ENCODE measurements around the gene WFDC2.

WFDC2 gene

DNA sequence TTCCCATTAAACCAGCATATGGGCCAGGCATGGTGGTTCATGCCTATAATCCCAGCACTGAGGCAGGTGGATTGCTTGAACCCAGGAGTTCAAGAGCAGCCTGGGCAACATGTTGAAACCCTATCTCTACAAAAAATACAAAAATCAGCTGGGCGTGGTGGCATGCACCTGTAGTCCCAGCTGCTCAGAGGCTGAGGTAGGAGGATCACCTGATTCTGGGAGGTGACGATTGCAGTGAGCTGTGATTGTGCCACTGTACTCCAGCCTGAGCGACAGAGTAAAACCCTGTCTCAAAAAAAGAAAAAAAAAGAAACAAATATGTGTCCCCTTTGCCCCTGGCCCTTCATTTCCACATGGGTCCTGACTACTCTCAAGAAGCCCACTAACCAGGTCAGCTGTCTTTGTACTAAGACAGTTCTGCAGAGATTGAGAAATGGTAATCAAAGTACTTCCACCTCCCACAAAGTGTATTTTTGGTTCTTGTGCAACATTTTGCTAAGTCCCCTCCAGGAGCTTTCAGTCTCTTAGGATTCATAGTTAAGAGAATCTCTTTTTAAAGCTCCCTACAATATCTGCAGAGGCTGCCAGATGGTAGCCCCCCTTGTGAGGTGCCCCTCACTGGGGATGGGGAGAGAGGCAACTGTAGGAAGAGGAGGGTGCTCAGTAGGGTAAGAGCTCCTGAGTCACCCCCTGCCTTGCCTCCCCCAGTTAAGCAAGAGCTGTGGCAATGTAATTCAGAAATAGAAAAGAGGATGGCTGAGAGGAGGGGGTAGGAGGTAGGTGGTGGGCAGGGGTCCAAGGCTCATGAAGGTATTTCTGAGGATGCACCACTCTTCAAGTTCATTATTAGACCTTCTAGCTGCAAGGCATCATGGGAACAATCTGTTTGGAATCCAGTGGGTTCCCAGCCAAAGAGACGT, 16.5 kb upstream of the WFDC2 start:
- no peak for TF ChIP-seq FOXP2 (optimal IDR thresholded peaks at IDR 0.05; ENCODE audit: borderline replicate concordance, extremely low read depth, extremely low read length, insufficient read depth)
- TF ChIP-seq TAF1 (IDR thresholded peaks at IDR 0.05; ENCODE audit: borderline replicate concordance, insufficient read depth, low read length), result no peak
- TF ChIP-seq, protein P1, sequence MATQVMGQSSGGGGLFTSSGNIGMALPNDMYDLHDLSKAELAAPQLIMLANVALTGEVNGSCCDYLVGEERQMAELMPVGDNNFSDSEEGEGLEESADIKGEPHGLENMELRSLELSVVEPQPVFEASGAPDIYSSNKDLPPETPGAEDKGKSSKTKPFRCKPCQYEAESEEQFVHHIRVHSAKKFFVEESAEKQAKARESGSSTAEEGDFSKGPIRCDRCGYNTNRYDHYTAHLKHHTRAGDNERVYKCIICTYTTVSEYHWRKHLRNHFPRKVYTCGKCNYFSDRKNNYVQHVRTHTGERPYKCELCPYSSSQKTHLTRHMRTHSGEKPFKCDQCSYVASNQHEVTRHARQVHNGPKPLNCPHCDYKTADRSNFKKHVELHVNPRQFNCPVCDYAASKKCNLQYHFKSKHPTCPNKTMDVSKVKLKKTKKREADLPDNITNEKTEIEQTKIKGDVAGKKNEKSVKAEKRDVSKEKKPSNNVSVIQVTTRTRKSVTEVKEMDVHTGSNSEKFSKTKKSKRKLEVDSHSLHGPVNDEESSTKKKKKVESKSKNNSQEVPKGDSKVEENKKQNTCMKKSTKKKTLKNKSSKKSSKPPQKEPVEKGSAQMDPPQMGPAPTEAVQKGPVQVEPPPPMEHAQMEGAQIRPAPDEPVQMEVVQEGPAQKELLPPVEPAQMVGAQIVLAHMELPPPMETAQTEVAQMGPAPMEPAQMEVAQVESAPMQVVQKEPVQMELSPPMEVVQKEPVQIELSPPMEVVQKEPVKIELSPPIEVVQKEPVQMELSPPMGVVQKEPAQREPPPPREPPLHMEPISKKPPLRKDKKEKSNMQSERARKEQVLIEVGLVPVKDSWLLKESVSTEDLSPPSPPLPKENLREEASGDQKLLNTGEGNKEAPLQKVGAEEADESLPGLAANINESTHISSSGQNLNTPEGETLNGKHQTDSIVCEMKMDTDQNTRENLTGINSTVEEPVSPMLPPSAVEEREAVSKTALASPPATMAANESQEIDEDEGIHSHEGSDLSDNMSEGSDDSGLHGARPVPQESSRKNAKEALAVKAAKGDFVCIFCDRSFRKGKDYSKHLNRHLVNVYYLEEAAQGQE (IDR thresholded peaks at IDR 0.05; ENCODE audit: insufficient read depth in 1 of 2, low read depth in 2 of 2, low read length in 2 of 2), result no peak
- TF ChIP-seq POLR2AphosphoS5 (IDR thresholded peaks at IDR 0.05; ENCODE audit: low read depth, low read length), result no peak
- TF ChIP-seq SIN3A (IDR thresholded peaks at IDR 0.05; ENCODE audit: borderline replicate concordance, insufficient read depth, low read length), result no peak

DNA sequence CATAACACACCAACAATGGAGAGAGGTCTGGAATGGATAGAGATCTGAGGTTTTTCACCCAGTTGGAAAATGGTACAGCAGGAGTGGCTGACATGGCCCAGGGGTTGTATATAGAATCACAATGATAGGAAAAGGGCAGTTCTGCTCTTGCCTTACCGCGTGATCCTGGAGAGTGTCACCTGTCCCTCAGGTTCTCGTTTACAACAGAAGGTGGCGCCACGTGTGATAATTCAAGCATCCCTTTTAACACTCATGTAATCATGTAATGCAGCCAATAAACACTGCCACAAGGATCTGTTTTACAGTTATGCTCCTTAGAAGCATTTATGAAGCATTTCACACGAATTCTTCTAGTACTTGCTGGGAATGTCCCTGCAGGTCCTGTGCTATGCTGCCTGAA, 12.9 kb upstream of the WFDC2 start:
- TF ChIP-seq FOXP2 (optimal IDR thresholded peaks at IDR 0.05; ENCODE audit: borderline replicate concordance, extremely low read depth, extremely low read length, insufficient read depth), result no peak
- TF ChIP-seq POLR2AphosphoS5 (IDR thresholded peaks at IDR 0.05; ENCODE audit: low read depth, low read length), result no peak
- TF ChIP-seq, protein P1 (IDR thresholded peaks at IDR 0.05; ENCODE audit: insufficient read depth in 1 of 2, low read depth in 2 of 2, low read length in 2 of 2), result no peak
- TF ChIP-seq SIN3A (IDR thresholded peaks at IDR 0.05; ENCODE audit: borderline replicate concordance, insufficient read depth, low read length), result no peak
- no peak for TF ChIP-seq TAF1 (IDR thresholded peaks at IDR 0.05; ENCODE audit: borderline replicate concordance, insufficient read depth, low read length)

DNA sequence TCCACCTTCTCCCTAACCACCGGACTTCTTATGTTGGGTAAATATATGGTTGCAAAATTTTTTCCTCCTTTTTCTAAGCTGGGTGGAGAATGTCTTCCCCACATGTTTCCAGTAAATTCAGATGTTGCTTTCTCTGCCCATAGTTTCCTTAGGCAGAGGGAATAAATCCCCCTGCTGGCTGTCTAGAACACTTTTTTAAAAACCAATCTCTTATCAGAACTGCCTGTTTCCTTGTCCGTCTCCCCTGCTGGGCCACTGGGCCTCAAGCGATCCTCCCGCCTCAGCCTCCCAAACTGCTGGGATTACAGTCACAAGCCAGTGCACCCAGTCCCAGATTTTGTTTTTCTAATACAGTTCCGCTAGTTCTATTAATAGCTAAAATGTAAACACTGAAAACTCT, 9.9 kb upstream of the WFDC2 start:
- TF ChIP-seq SIN3A (IDR thresholded peaks at IDR 0.05; ENCODE audit: borderline replicate concordance, insufficient read depth, low read length) (no peak), FOXP2 (optimal IDR thresholded peaks at IDR 0.05; ENCODE audit: borderline replicate concordance, extremely low read depth, extremely low read length, insufficient read depth) (no peak), TAF1 (IDR thresholded peaks at IDR 0.05; ENCODE audit: borderline replicate concordance, insufficient read depth, low read length) (no peak), POLR2AphosphoS5 (IDR thresholded peaks at IDR 0.05; ENCODE audit: low read depth, low read length) (no peak)
- TF ChIP-seq, protein P1 (IDR thresholded peaks at IDR 0.05; ENCODE audit: insufficient read depth in 1 of 2, low read depth in 2 of 2, low read length in 2 of 2), result no peak

DNA sequence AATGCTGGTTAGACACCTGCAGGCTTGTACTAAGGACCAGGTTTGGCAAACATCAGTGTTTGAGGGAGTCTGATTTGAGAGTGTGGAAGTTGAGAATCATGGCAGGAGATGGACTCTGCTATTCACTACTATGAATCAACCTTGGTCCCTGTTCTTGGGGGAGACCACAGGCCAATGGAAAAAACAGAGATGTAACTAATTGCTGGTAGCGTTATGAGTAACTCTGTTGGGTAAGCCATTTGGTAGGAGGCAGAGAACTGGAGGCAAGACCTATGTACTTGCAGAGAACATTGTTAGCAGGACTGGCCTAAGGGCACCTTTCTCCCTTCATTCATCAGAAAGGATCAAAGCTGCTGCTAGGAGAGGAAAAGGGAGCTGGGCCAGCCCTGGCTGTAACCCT, 8.3 kb upstream of the WFDC2 start:
- TF ChIP-seq SIN3A (IDR thresholded peaks at IDR 0.05; ENCODE audit: borderline replicate concordance, insufficient read depth, low read length) (no peak), FOXP2 (optimal IDR thresholded peaks at IDR 0.05; ENCODE audit: borderline replicate concordance, extremely low read depth, extremely low read length, insufficient read depth) (no peak), TAF1 (IDR thresholded peaks at IDR 0.05; ENCODE audit: borderline replicate concordance, insufficient read depth, low read length) (no peak), POLR2AphosphoS5 (IDR thresholded peaks at IDR 0.05; ENCODE audit: low read depth, low read length) (no peak)
- TF ChIP-seq, protein P1 (IDR thresholded peaks at IDR 0.05; ENCODE audit: insufficient read depth in 1 of 2, low read depth in 2 of 2, low read length in 2 of 2), result no peak
